Breast epithelium (tissue), 3 donors: ENCODE measurements around the gene G6PC3.
"Not testable (repeated sequence)": the region's sequence is repeated elsewhere in the genome, so short reads cannot be mapped to it uniquely, and the experiment has no call there.

Source experiments
- POLR2A ChIP-seq: fragments of 450-650 bp; IDR thresholded peaks from one replicate; pipeline ENCODE4 v1.6.1; 2016; ENCODE audit warnings: antibody characterized with exemption, mild to moderate bottlenecking, moderate library complexity
- POLR2AphosphoS5 ChIP-seq, 3 donors: sonication (generic); formaldehyde crosslinking; IDR thresholded peaks; one replicate each; pipeline ENCODE4 v1.6.1; 2017; ENCODE audit warnings: antibody characterized with exemption in 3 of 3
- TF ChIP-seq, protein P1 (sequence below), 3 donors: fragments of 450-650 bp; IDR thresholded peaks; one replicate each; pipeline ENCODE4 v1.5.1; 2016 to 2017; ENCODE audit warnings: antibody characterized with exemption in 3 of 3, mild to moderate bottlenecking in 3 of 3, moderate library complexity in 3 of 3

DNA sequence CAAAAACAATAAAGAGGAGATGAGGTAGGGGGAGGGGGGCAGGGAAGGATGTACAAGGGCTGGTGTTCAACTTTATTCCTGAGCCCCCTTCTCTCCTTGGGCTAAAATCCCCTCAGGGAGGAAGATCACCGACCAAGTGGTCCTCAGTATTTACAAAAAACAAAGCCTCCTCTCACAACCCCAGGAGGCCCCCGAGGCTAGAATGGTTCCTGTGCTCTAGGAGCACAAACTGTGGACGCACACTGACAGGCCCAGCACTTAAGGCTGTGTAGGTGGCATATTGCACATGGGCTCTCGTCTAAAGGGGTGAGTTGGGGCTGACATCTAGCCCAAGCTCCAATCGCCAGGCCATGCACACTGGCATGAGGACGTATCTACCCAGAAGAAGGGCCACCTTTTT is 31.3 kb downstream of the G6PC3 start:
- TF ChIP-seq POLR2AphosphoS5 (IDR thresholded peaks at IDR 0.05); POLR2A: not testable (repeated sequence)
- TF ChIP-seq, protein P1, sequence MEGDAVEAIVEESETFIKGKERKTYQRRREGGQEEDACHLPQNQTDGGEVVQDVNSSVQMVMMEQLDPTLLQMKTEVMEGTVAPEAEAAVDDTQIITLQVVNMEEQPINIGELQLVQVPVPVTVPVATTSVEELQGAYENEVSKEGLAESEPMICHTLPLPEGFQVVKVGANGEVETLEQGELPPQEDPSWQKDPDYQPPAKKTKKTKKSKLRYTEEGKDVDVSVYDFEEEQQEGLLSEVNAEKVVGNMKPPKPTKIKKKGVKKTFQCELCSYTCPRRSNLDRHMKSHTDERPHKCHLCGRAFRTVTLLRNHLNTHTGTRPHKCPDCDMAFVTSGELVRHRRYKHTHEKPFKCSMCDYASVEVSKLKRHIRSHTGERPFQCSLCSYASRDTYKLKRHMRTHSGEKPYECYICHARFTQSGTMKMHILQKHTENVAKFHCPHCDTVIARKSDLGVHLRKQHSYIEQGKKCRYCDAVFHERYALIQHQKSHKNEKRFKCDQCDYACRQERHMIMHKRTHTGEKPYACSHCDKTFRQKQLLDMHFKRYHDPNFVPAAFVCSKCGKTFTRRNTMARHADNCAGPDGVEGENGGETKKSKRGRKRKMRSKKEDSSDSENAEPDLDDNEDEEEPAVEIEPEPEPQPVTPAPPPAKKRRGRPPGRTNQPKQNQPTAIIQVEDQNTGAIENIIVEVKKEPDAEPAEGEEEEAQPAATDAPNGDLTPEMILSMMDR (IDR thresholded peaks at IDR 0.05), result not testable (repeated sequence)
